Body of pancreas (tissue), 4 donors: ENCODE results near the gene MOCS1.

Experiments
- POLR2A ChIP-seq, 3 donors: fragments of 450-650 bp; IDR thresholded peaks; one replicate each; pipeline ENCODE4 v1.6.1; 2016; ENCODE audit warnings: antibody characterized with exemption in 3 of 3, mild to moderate bottlenecking in 2 of 3
- TF ChIP-seq, protein P1 (sequence below), 7 experiments: fragments of 450-650 bp in 4 of 7; fragments of 200-600 bp in 3 of 7; sonication (generic) in 3 of 7; IDR thresholded peaks; one replicate each; pipeline ENCODE4 v1.5.1; 2016 to 2019; ENCODE audit warnings: antibody characterized with exemption in 7 of 7

DNA sequence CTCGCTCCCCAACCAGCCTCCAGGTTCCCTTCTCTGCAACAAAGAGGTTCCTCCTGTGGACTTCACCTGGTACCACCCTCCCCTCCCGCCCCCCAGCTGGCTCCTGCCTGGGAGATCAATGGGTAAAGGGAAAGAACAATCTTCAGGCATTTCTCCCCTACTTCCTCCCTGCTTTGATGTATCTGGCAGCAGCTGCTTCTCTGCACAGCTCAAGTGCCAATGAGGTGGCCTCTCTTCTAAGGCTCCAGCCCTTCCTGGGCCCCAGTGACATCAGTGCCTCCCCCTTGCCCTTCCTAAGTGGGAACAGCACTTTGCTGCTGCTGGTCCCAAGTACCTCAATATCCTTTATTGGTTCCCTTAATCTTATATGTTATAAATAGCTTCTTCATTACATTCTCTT is 23.5 kb downstream of the MOCS1 start:
- TF ChIP-seq, protein P1, sequence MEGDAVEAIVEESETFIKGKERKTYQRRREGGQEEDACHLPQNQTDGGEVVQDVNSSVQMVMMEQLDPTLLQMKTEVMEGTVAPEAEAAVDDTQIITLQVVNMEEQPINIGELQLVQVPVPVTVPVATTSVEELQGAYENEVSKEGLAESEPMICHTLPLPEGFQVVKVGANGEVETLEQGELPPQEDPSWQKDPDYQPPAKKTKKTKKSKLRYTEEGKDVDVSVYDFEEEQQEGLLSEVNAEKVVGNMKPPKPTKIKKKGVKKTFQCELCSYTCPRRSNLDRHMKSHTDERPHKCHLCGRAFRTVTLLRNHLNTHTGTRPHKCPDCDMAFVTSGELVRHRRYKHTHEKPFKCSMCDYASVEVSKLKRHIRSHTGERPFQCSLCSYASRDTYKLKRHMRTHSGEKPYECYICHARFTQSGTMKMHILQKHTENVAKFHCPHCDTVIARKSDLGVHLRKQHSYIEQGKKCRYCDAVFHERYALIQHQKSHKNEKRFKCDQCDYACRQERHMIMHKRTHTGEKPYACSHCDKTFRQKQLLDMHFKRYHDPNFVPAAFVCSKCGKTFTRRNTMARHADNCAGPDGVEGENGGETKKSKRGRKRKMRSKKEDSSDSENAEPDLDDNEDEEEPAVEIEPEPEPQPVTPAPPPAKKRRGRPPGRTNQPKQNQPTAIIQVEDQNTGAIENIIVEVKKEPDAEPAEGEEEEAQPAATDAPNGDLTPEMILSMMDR (IDR thresholded peaks at IDR 0.05) = no peak
- no peak for TF ChIP-seq POLR2A (IDR thresholded peaks at IDR 0.05)
